Suprapubic skin (tissue), 4 donors: ENCODE measurements around the gene TMEM179. TPM values are rescaled to one million over a fixed set of nuclear protein-coding genes. Genes with fewer than 3 reads are reported as not detected.

Experiments used
- DNase-seq, 2 donors: peaks; one replicate each; pipeline ENCODE4 v3.0.0-alpha.2; 2019; ENCODE audit warnings: low spot score in 2 of 2
- H3K27ac ChIP-seq: fragments of 200-600 bp; sonication (generic); one replicate; pipeline ENCODE4 v1.5.1; 2019
- H3K27me3 ChIP-seq: fragments of 200-600 bp; sonication (generic); one replicate; pipeline ENCODE4 v1.5.1; 2019
- H3K36me3 ChIP-seq: fragments of 200-600 bp; sonication (generic); one replicate; pipeline ENCODE4 v1.5.1; 2019
- H3K4me1 ChIP-seq: fragments of 200-600 bp; sonication (generic); one replicate; pipeline ENCODE4 v1.5.1; 2019
- H3K4me3 ChIP-seq: fragments of 200-600 bp; sonication (generic); one replicate; pipeline ENCODE4 v1.5.1; 2019; ENCODE audit warnings: mild to moderate bottlenecking
- H3K9me3 ChIP-seq: fragments of 200-600 bp; sonication (generic); one replicate; pipeline ENCODE4 v1.5.1; 2019
- CTCF ChIP-seq, 2 donors: fragments of 200-600 bp in 1 of 2; fragments of 450-650 bp in 1 of 2; sonication (generic) in 1 of 2; IDR thresholded peaks; one replicate each; pipeline ENCODE4 v1.5.1; 2016 to 2019; ENCODE audit warnings: antibody characterized with exemption in 2 of 2, mild to moderate bottlenecking in 1 of 2, moderate library complexity in 1 of 2
- EP300 ChIP-seq: sonication (generic); formaldehyde crosslinking; IDR thresholded peaks from one replicate; pipeline ENCODE4 v1.6.1; 2017; ENCODE audit warnings: antibody characterized with exemption
- POLR2A ChIP-seq, 2 donors: fragments of 450-650 bp; IDR thresholded peaks; one replicate each; pipeline ENCODE4 v1.6.1; 2017; ENCODE audit warnings: antibody characterized with exemption in 2 of 2, mild to moderate bottlenecking in 2 of 2, moderate library complexity in 2 of 2
- POLR2AphosphoS5 ChIP-seq, 3 donors: sonication (generic); formaldehyde crosslinking; IDR thresholded peaks; one replicate each; pipeline ENCODE4 v1.6.1; 2017; ENCODE audit warnings: antibody characterized with exemption in 3 of 3
- WGBS: methylation state at CpG from one replicate; pipeline ENCODE4 v1.1.5; 2018; 5-methylcytosine and 5-hydroxymethylcytosine counted together
- total RNA-seq, 4 donors: library from RNA; depleted of rRNA; stranded (reverse); fragments of >200 nt; gene quantifications; one replicate each; pipeline ENCODE4 v1.1.0, GENCODE V29; 2016

The TMEM179 gene
- total RNA-seq, 4 donors from 2014 or later, result not detected

- H3K9me3 ChIP-seq, result no peaks in the 10 kb centered on the region
- WGBS, result 84% methylated on average over 4 of the region's 8 CpGs
- H3K27ac ChIP-seq, result no peak overlapping the region
- H3K4me1 ChIP-seq, result peaks cover 5% of the 10 kb centered on the region
- DNase-seq, result peak in 1 of 2 donors; percentile 32
- TF ChIP-seq POLR2A (IDR thresholded peaks at IDR 0.05), result no peak
- TF ChIP-seq CTCF (IDR thresholded peaks at IDR 0.05), result no peak
- TF ChIP-seq POLR2AphosphoS5 (IDR thresholded peaks at IDR 0.05), result no peak
- no peak for TF ChIP-seq EP300
- H3K36me3 ChIP-seq, result no peaks in the 10 kb centered on the region
- H3K4me3 ChIP-seq, result no peak overlapping the region
- peaks cover 85% of the 10 kb centered on the region for H3K27me3 ChIP-seq
These were observed 3.8 kb downstream of the TMEM179 start for GRCh38 chr14:104600805-104601204.

DNA sequence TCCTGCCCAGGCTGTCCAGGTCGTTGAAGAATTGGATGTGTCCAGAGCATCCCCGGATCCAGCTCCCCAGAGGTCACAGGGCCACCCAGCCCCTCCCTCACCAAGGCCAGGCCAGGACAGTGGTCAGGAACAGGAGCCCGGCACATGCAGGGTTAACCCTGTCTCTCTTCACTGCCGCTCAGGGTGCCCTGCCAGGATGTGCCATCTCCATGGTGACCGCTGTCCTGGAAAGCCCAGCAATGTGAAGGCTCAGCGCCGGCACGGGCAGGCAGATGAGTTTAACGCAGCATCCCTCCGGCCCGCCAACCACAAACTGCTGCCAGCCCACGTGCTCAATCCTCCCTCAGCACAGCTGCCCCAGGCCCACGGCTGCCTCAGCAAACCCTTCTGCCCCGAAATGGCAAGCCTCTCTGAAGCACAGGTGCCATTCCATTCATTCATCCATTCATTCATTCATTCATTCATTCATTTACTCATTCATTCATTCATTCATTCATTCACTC, 4.4 kb downstream of the TMEM179 start:
- TF ChIP-seq POLR2A (IDR thresholded peaks at IDR 0.05) (no peak), CTCF (IDR thresholded peaks at IDR 0.05) (no peak), POLR2AphosphoS5 (IDR thresholded peaks at IDR 0.05) (no peak), EP300 (no peak)

DNA sequence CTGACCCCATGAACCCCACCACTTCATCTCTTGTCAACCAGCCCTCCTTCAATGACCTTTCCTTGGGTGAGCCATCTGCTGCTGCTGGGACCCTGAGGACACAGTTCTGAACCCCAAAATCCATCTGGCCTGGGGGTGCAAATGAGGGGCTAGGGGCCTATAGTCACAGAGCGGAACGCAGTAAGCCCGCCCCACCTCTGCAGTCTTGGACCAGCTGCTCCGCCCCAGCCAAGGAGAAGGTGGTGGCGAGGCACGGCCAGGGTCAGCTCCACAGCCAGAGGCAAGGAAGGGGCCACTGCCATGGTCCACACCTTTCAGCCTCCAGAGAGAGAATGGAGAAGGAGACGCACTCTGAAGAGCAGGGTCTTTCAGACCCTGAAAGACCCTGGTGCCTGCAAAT, 5.1 kb downstream of the TMEM179 start:
- H3K4me1 ChIP-seq, result peaks cover 3% of the 10 kb centered on the region
- H3K27me3 ChIP-seq, result peaks cover 84% of the 10 kb centered on the region
- H3K4me3 ChIP-seq, result no peak overlapping the region
- H3K9me3 ChIP-seq, result no peaks in the 10 kb centered on the region
- TF ChIP-seq POLR2AphosphoS5 (IDR thresholded peaks at IDR 0.05) (no peak), POLR2A (IDR thresholded peaks at IDR 0.05) (no peak), CTCF (IDR thresholded peaks at IDR 0.05) (no peak), EP300 (no peak)
- DNase-seq, result no peak
- H3K27ac ChIP-seq, result no peak overlapping the region
- no peaks in the 10 kb centered on the region for H3K36me3 ChIP-seq
- 95% methylated on average over 7 of the region's 7 CpGs for WGBS

More for the DNA sequence above, 4.4 kb downstream of the TMEM179 start:
- no peak overlapping the region for H3K27ac ChIP-seq
- 7% methylated on average over 11 of the region's 14 CpGs for WGBS
- H3K4me1 ChIP-seq, result peaks cover 5% of the 10 kb centered on the region
- H3K36me3 ChIP-seq, result no peaks in the 10 kb centered on the region
- H3K27me3 ChIP-seq, result peaks cover 84% of the 10 kb centered on the region
- peak in 1 of 2 donors; percentile 50 for DNase-seq
- no peaks in the 10 kb centered on the region for H3K9me3 ChIP-seq
- no peak overlapping the region for H3K4me3 ChIP-seq

DNA sequence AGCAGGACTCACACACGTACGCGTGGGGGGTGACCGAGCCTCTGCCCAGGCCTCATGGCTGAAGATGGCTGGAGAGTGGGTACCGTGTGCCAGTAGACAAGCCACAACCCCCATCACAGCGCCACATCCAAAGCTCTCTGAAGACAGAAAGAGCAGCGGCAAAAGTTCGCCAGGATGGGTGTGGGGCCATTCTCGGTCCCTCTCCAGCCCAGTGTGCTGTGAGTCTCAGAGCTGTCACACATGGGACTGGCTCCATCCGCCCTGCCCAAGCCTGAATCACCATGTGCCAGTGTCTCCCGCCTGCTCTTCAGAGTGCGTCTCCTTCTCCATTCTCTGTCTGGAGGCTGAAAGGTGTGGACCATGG, 5.7 kb downstream of the TMEM179 start:
- 77% methylated on average over 6 of the region's 12 CpGs for WGBS
- no peak for DNase-seq
- H3K9me3 ChIP-seq, result no peaks in the 10 kb centered on the region
- H3K4me3 ChIP-seq, result no peak overlapping the region
- TF ChIP-seq POLR2A (IDR thresholded peaks at IDR 0.05) (no peak), POLR2AphosphoS5 (IDR thresholded peaks at IDR 0.05) (no peak), EP300 (no peak), CTCF (IDR thresholded peaks at IDR 0.05) (no peak)
- H3K36me3 ChIP-seq, result no peaks in the 10 kb centered on the region
- no peak overlapping the region for H3K27ac ChIP-seq
- H3K27me3 ChIP-seq, result peaks cover 82% of the 10 kb centered on the region
- no peaks in the 10 kb centered on the region for H3K4me1 ChIP-seq

DNA sequence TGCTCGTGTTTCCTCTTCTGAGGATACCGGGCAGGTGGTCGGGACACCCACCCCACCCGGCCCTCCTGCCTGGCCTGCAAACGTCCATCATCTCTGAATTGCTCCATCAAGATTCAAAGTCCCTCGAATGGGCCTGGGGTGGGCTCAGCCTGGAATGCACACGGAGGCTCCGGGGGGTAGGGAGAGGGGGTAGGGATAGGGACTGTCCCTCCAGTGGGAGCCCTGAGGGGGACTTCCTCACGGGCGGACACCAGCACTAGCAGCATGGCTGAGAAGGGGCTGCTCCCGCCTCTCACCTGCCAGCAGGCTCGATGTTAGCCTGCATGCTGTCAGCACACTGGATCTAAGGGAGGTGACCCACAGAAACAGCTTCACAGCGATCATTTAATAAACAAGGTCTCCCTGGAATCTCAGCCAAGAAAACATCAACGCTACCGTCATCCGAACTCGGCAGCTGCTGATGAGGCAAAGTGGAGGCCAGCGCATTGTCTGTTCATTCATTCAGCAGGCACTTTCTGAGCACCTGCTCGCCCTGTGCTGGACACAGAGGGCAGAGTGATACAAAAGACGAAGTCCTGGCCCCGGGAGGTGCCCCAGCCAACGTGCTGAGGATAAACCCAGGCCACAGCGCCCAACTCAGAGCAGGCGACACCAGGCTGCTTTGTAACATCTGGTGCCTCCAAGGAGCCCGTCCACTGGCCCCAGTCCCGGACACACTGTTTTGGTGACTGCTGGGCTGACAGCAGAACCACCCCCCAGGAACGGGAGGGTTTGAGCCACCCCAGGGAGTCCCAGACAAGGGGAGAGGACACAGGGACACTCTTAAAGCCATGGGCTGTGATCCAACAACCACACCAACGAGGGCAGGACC, 6.3 kb downstream of the TMEM179 start:
- no peak for DNase-seq
- peaks cover 77% of the 10 kb centered on the region for H3K27me3 ChIP-seq
- TF ChIP-seq POLR2AphosphoS5 (IDR thresholded peaks at IDR 0.05), result no peak
- no peaks in the 10 kb centered on the region for H3K4me1 ChIP-seq
- H3K4me3 ChIP-seq, result no peak overlapping the region
- H3K9me3 ChIP-seq, result no peaks in the 10 kb centered on the region
- 81% methylated on average over 3 of the region's 28 CpGs for WGBS
- no peaks in the 10 kb centered on the region for H3K36me3 ChIP-seq
- H3K27ac ChIP-seq, result no peak overlapping the region
